ENCODE data around the gene TMEM161B.

DNA sequence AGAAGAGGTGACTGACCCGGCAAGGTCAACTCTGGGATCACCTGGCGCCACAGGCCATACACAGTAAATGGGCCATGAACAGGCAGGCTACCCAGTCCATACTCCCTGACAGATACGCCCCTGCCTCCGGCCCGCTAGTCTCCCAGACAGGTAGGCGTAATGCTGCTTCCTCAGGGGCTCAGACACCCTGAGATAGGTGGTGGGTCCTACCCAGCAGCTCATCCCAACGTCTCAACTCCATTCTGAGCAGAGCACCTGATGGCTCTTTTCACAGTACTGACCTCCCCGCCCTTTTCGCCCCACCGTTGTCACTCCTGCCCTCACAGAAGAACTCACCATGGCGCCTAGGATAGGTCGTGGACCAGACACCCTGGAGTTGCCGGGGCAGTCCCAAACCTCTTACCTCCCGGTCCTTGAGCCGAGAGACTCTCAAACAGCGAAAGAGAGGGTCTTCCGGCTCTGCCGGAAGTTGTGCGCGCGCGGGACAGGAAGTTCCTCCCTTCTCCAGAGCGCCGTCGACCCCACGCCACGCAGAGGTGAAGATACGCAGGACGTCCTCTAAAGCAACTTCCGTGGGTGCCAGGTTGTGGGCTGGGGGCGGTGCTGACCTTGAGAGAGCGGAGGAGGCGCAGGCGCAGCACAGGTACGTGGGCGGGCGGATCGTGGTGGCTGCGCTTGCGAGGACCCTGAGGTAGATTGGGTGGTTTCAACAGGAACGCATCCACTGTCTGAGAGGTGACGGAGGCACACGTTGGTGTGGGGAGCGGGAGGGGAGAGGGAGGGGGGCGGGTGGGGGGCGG, at the start of gene TMEM161B:
- TF ChIP-seq, protein P1, sequence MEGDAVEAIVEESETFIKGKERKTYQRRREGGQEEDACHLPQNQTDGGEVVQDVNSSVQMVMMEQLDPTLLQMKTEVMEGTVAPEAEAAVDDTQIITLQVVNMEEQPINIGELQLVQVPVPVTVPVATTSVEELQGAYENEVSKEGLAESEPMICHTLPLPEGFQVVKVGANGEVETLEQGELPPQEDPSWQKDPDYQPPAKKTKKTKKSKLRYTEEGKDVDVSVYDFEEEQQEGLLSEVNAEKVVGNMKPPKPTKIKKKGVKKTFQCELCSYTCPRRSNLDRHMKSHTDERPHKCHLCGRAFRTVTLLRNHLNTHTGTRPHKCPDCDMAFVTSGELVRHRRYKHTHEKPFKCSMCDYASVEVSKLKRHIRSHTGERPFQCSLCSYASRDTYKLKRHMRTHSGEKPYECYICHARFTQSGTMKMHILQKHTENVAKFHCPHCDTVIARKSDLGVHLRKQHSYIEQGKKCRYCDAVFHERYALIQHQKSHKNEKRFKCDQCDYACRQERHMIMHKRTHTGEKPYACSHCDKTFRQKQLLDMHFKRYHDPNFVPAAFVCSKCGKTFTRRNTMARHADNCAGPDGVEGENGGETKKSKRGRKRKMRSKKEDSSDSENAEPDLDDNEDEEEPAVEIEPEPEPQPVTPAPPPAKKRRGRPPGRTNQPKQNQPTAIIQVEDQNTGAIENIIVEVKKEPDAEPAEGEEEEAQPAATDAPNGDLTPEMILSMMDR (conservative IDR thresholded peaks at IDR 0.05; ENCODE audit: low read length), result no peak
- TF ChIP-seq EZH2phosphoT487 (IDR thresholded peaks at IDR 0.05; ENCODE audit: borderline replicate concordance, low read depth, low read length), result no peak

Measured in OCI-LY7 (cell line).